ENCODE data around the gene GPHN.

DNA sequence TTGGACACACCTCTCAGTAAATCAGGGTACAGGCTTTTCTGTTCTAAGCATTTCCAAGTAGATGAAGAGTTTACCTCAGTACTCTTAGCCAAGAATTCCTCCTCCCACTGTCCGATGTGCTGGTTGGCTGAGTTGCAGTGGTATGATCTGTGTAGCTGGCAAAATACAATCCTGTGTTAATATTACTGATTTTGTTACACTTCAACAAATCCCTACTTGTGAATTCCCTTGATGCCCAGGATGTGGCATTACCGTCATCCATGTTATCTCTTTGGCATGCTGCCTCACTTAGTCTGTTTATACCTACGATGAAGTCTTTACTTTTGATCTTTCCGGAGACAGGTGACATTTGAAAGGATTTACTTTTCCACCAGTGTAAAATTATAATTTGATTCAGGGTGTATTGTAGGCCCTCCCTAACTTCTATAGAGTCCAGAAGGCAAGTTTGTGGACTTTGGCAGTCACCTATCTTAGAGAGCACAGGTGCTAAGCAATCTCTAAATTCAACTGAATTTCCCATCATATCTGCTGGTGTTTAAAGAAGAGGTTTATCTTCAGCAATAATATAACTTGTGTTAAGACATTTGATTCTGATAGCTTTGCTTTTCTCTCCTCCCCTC is 11.6 kb upstream of the GPHN start:
- TF ChIP-seq, protein P1, sequence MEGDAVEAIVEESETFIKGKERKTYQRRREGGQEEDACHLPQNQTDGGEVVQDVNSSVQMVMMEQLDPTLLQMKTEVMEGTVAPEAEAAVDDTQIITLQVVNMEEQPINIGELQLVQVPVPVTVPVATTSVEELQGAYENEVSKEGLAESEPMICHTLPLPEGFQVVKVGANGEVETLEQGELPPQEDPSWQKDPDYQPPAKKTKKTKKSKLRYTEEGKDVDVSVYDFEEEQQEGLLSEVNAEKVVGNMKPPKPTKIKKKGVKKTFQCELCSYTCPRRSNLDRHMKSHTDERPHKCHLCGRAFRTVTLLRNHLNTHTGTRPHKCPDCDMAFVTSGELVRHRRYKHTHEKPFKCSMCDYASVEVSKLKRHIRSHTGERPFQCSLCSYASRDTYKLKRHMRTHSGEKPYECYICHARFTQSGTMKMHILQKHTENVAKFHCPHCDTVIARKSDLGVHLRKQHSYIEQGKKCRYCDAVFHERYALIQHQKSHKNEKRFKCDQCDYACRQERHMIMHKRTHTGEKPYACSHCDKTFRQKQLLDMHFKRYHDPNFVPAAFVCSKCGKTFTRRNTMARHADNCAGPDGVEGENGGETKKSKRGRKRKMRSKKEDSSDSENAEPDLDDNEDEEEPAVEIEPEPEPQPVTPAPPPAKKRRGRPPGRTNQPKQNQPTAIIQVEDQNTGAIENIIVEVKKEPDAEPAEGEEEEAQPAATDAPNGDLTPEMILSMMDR (IDR thresholded peaks at IDR 0.05), result no peak
- TF ChIP-seq POLR2A (IDR thresholded peaks at IDR 0.05), result peak; percentile 11

Data from right lobe of liver (tissue), 4 donors.